Gastrocnemius medialis (tissue), 4 donors: ENCODE results near the gene NOXRED1.

Experiments
- POLR2A ChIP-seq, 2 donors: fragments of 450-650 bp; IDR thresholded peaks; one replicate each; pipeline ENCODE4 v1.6.1; 2017; ENCODE audit warnings: antibody characterized with exemption in 2 of 2, mild to moderate bottlenecking in 2 of 2, moderate library complexity in 2 of 2
- TF ChIP-seq, protein P1 (sequence below), 5 experiments: fragments of 450-650 bp in 3 of 5; fragments of 200-600 bp in 2 of 5; sonication (generic) in 2 of 5; IDR thresholded peaks in 4 of 5; conservative IDR thresholded peaks in 1 of 5; 1 replicate in 4 of 5; 2 replicates in 1 of 5; pipeline ENCODE4 v1.5.1; 2016 to 2019; ENCODE audit warnings: antibody characterized with exemption in 5 of 5, mild to moderate bottlenecking in 3 of 5, moderate library complexity in 3 of 5

DNA sequence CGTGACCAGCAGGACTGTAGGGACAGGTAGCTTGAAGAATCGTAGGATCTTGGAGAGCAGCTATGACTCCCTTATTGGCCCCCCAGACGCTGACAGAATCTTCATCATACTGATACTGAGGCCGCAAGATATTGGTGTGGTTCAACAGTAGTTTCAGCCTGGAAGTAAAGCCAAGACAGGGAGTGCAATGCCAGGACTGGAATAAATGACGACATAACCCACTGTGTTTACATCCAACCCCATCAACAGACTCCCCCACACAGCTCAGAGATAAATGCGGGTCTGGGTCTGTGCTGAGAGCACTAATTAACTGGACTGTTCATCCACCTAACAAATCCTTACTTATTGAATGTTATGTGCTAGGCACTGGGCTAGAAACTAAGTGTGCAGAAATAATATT lies 16.6 kb downstream of the NOXRED1 start:
- TF ChIP-seq, protein P1, sequence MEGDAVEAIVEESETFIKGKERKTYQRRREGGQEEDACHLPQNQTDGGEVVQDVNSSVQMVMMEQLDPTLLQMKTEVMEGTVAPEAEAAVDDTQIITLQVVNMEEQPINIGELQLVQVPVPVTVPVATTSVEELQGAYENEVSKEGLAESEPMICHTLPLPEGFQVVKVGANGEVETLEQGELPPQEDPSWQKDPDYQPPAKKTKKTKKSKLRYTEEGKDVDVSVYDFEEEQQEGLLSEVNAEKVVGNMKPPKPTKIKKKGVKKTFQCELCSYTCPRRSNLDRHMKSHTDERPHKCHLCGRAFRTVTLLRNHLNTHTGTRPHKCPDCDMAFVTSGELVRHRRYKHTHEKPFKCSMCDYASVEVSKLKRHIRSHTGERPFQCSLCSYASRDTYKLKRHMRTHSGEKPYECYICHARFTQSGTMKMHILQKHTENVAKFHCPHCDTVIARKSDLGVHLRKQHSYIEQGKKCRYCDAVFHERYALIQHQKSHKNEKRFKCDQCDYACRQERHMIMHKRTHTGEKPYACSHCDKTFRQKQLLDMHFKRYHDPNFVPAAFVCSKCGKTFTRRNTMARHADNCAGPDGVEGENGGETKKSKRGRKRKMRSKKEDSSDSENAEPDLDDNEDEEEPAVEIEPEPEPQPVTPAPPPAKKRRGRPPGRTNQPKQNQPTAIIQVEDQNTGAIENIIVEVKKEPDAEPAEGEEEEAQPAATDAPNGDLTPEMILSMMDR (IDR thresholded peaks at IDR 0.05 in 4 of 5, conservative IDR thresholded peaks at IDR 0.05 in 1 of 5) = no peak
- TF ChIP-seq POLR2A (IDR thresholded peaks at IDR 0.05) = no peak
